Mucosa of rectum (tissue), 2 donors: ENCODE measurements around the gene PLPP3.

Experiments used
- H3K27ac ChIP-seq, 2 donors: one replicate each; pipeline ENCODE4 v1.7.0; 2013; ENCODE audit warnings: inconsistent platforms in 2 of 2, low read depth in 2 of 2, low read length in 2 of 2
- H3K27me3 ChIP-seq, 2 donors: one replicate each; pipeline ENCODE4 v1.7.0; 2013; ENCODE audit warnings: low read length in 2 of 2; ENCODE audit not compliant: control insufficient read depth in 2 of 2, insufficient read depth in 2 of 2
- H3K36me3 ChIP-seq, 2 donors: one replicate each; pipeline ENCODE4 v1.7.0; 2013; ENCODE audit warnings: low read length in 2 of 2; ENCODE audit not compliant: control insufficient read depth in 2 of 2, insufficient read depth in 2 of 2
- H3K4me1 ChIP-seq, 2 donors: one replicate each; pipeline ENCODE4 v1.7.0; 2013; ENCODE audit warnings: low read length in 2 of 2, mild to moderate bottlenecking in 1 of 2; ENCODE audit not compliant: control insufficient read depth in 2 of 2, insufficient read depth in 2 of 2
- H3K4me3 ChIP-seq, 2 donors: one replicate each; pipeline ENCODE4 v1.7.0; 2013; ENCODE audit warnings: low read length in 2 of 2
- H3K9ac ChIP-seq, 2 donors: one replicate each; pipeline ENCODE4 v1.7.0; 2013; ENCODE audit warnings: low read length in 2 of 2, low read depth in 1 of 2, mild to moderate bottlenecking in 1 of 2
- H3K9me3 ChIP-seq, 2 donors: one replicate each; pipeline ENCODE4 v1.7.0; 2013; ENCODE audit warnings: low read length in 2 of 2; ENCODE audit not compliant: control insufficient read depth in 2 of 2
- donor health status: healthy.
- donor health status: Normal muscosa, but diverticular disease.

PLPP3 gene

GRCh38 chr1:56564615-56565014, 14.7 kb downstream of the PLPP3 start:
- Histone ChIP-seq H3K9me3 (no peaks in the 10 kb centered on the region), H3K4me3 (no peak overlapping the region), H3K9ac (no peak overlapping the region), H3K4me1 (peaks cover 4 to 7% of the 10 kb centered on the region in 2 donors), H3K27ac (no peak overlapping the region), H3K27me3 (no peaks in the 10 kb centered on the region), H3K36me3 (no peaks in the 10 kb centered on the region)

DNA sequence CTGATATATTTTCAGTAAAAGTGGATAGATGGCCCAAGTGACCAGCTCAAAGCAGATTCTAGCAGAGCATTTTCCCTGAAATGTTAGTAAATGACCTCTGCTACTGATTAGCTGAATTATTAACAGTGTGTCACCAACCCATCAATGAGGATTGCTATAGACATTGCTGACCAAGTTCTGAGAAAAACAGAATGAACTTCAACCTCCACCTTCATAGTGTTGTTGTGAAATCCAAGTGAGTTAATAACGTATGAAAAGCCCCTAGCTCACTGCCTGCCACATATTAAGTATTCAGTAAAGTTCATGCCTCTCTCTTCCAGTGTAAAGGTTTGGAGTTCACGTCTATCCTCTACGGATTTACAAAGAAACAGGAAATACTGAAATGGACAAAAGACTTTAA, 15.8 kb downstream of the PLPP3 start:
- Histone ChIP-seq H3K27me3 (no peaks in the 10 kb centered on the region), H3K4me1 (peaks cover 4 to 6% of the 10 kb centered on the region in 2 donors), H3K27ac (no peak overlapping the region), H3K9me3 (no peaks in the 10 kb centered on the region), H3K4me3 (no peak overlapping the region), H3K9ac (no peak overlapping the region), H3K36me3 (no peaks in the 10 kb centered on the region)

GRCh38 chr1:56562891-56563452, 16.4 kb downstream of the PLPP3 start:
- Histone ChIP-seq H3K27me3 (no peaks in the 10 kb centered on the region), H3K36me3 (no peaks in the 10 kb centered on the region), H3K27ac (no peak overlapping the region), H3K9me3 (no peaks in the 10 kb centered on the region), H3K4me1 (peaks cover 4 to 6% of the 10 kb centered on the region in 2 donors), H3K4me3 (no peak overlapping the region), H3K9ac (no peak overlapping the region)

- Histone ChIP-seq H3K27me3 (no peaks in the 10 kb centered on the region), H3K36me3 (no peaks in the 10 kb centered on the region), H3K9me3 (no peaks in the 10 kb centered on the region), H3K4me3 (no peak overlapping the region), H3K27ac (no peak overlapping the region), H3K9ac (no peak overlapping the region), H3K4me1 (peaks cover 4 to 6% of the 10 kb centered on the region in 2 donors)
Measured at GRCh38 chr1:56561227-56562019, 17.9 kb downstream of the PLPP3 start.

GRCh38 chr1:56557746-56558145, 21.6 kb downstream of the PLPP3 start:
- Histone ChIP-seq H3K36me3 (no peaks in the 10 kb centered on the region), H3K9ac (no peak overlapping the region), H3K4me3 (no peak overlapping the region), H3K4me1 (no peaks in the 10 kb centered on the region), H3K27ac (no peak overlapping the region), H3K27me3 (no peaks in the 10 kb centered on the region), H3K9me3 (no peaks in the 10 kb centered on the region)

DNA sequence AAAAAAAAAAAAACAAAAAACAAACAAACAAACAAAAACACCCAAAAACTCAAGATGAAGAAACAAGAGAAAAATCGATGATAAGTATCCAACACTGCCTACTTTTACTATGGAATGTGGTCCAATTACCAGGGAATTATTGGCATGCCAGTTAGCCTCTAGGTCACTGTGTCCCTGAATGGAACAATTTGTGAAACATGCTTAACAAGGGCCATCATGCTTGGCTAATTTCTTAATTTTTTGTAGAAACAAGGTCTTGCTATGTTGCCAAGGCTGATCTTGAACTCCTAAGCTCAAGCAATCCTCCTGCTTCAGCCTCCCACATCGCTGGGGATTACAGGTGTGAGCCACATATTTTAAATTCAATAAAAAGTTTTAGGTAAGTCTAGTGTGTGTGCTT, 23.9 kb downstream of the PLPP3 start:
- no peak overlapping the region for H3K27ac ChIP-seq
- H3K4me1 ChIP-seq, result no peaks in the 10 kb centered on the region
- H3K36me3 ChIP-seq, result no peaks in the 10 kb centered on the region
- H3K9ac ChIP-seq, result no peak overlapping the region
- H3K4me3 ChIP-seq, result no peak overlapping the region
- H3K9me3 ChIP-seq, result no peaks in the 10 kb centered on the region
- no peaks in the 10 kb centered on the region for H3K27me3 ChIP-seq

DNA sequence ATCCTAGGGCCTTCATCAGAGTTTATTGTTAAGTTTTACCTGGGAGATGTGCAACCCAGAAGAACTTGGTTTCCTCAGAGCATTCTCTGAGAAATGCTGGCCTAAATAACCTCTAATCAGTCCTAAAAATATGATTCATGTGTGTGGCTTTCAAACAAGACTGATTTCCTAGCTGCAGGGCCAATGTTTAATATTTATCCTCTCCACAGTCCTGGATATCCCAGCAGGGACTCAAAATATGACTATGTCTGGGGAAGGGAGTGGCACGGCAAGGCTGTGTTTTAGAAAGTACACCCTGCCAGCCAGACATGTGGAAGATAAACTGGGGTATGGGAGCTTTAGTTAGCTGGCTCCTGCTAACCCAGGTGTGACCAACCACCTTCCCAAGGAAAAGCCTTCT, 26.3 kb downstream of the PLPP3 start:
- Histone ChIP-seq H3K27me3 (no peaks in the 10 kb centered on the region), H3K9ac (no peak overlapping the region), H3K36me3 (no peaks in the 10 kb centered on the region), H3K4me3 (no peak overlapping the region), H3K9me3 (no peaks in the 10 kb centered on the region), H3K27ac (no peak overlapping the region), H3K4me1 (peaks cover 0 to 1% of the 10 kb centered on the region in 2 donors)

DNA sequence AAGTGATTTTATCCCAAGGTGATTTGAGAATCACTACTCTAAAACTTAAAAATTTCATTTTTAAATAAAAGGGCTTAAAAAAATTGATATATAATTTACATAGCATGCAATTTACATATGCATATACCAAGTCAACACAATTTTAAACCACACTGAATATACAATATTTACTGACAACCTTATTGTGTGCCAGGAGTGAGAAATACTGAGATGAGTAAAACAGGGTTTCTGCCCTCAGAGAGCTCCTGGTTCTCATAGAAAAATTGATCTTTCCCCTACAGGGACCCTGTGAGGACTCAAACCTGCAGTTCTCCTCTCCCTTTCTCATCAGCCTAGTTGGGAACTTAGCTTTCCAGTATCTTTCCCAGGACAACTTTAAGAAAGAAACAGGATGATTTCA, 27.0 kb downstream of the PLPP3 start:
- Histone ChIP-seq H3K4me1 (peaks cover 0 to 8% of the 10 kb centered on the region in 2 donors), H3K4me3 (no peak overlapping the region), H3K36me3 (no peaks in the 10 kb centered on the region), H3K27ac (no peak overlapping the region), H3K27me3 (no peaks in the 10 kb centered on the region), H3K9me3 (no peaks in the 10 kb centered on the region), H3K9ac (no peak overlapping the region)

GRCh38 chr1:56551691-56552090, 27.7 kb downstream of the PLPP3 start:
- peaks cover 0 to 8% of the 10 kb centered on the region in 2 donors for H3K4me1 ChIP-seq
- no peak overlapping the region for H3K27ac ChIP-seq
- no peaks in the 10 kb centered on the region for H3K9me3 ChIP-seq

GRCh38 chr1:56550859-56551188, 28.5 kb downstream of the PLPP3 start:
- Histone ChIP-seq H3K4me3 (no peak overlapping the region), H3K27me3 (no peaks in the 10 kb centered on the region), H3K9me3 (no peaks in the 10 kb centered on the region), H3K36me3 (no peaks in the 10 kb centered on the region), H3K4me1 (peaks cover 0 to 8% of the 10 kb centered on the region in 2 donors), H3K27ac (no peak overlapping the region), H3K9ac (no peak overlapping the region)

More at GRCh38 chr1:56551691-56552090, 27.7 kb downstream of the PLPP3 start:
- no peak overlapping the region for H3K9ac ChIP-seq
- no peaks in the 10 kb centered on the region for H3K27me3 ChIP-seq
- H3K4me3 ChIP-seq, result no peak overlapping the region
- no peaks in the 10 kb centered on the region for H3K36me3 ChIP-seq
